K562 treated with DMSO at 1 percent for 24 hours (cell line): ENCODE measurements around the gene TAB3. TPM values are rescaled to one million over a fixed set of nuclear protein-coding genes. Genes with fewer than 3 reads are reported as not detected.

ENCODE experiments used
- total RNA-seq: library from RNA; unstranded; fragments of 300-600 nt; gene quantifications from 2 replicates; pipeline ENCODE4 v1.2.3, GENCODE V29; 2022; ENCODE audit warnings: low read depth; ENCODE audit not compliant: insufficient read depth

The TAB3 gene, protein sequence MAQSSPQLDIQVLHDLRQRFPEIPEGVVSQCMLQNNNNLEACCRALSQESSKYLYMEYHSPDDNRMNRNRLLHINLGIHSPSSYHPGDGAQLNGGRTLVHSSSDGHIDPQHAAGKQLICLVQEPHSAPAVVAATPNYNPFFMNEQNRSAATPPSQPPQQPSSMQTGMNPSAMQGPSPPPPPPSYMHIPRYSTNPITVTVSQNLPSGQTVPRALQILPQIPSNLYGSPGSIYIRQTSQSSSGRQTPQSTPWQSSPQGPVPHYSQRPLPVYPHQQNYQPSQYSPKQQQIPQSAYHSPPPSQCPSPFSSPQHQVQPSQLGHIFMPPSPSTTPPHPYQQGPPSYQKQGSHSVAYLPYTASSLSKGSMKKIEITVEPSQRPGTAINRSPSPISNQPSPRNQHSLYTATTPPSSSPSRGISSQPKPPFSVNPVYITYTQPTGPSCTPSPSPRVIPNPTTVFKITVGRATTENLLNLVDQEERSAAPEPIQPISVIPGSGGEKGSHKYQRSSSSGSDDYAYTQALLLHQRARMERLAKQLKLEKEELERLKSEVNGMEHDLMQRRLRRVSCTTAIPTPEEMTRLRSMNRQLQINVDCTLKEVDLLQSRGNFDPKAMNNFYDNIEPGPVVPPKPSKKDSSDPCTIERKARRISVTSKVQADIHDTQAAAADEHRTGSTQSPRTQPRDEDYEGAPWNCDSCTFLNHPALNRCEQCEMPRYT
- 13.1 and 21.1 TPM in 2 replicates for total RNA-seq

DNA sequence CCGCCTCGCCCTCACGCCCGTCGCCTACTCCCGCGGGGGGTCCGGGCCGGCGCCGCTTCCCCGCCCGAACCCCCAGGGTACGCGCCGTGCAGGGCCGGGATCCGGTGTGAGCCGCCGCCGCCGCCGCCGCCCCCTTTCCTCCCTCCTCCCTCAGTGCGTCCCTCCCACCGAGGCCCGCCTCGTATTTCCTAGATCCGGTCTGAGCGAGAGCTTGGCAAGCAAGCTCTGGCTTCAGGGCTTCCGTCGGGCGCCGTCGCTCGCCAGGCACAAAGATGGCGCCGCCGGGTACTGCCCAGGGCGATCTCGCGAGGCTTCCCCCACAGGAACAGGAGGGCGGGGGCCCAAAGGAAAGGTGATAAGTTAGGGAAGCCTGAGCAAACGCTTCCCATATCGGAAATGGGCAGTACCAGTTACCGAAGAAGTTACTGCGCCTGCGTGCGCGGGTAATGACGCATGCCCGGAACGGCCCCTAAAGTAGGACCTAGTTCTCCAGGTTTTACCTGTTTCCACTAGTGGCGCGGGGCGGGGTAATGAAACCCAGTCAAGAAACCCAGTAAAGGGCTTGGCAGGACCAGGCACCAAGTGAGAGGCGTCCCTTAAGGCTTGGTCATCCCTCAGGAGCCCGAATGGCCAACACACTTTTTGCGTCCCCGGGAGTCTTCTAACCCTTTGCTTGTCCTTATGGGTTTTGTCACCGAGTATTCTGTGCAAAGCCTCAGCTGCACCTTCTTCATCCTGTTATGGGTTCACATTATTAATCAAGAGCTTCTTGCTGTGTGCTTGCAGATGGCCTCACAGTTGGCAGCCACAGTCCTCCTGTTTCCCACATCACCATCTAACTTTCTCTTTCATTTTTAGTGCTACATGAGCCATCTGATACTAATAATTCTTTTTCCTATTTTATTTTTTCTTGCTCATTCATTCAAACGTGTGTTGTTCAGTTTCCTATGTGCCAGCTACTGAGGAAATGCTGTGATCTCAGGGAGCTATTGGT is at the start of gene TAB3:
Gene TAB3 (minus strand): TSS at position 108 of the 994 bp plus-strand sequence. CDS start 29,666 bp downstream, outside the sequence.

Other genes starting within 250 kb of the TAB3 start
- 7.1 and 7.9 TPM in 2 replicates for gene GK, start 235.8 kb downstream of the TAB3 start, total RNA-seq
- not detected in 2 replicates for gene FTHL17, start 182.8 kb upstream of the TAB3 start, total RNA-seq